Mucosa of descending colon (tissue), 3 donors: ENCODE measurements around the gene NRCAM. TPM values are rescaled to one million over a fixed set of nuclear protein-coding genes. Genes with fewer than 3 reads are reported as not detected.

Experiments
- ATAC-seq: fragments of 200-7000 bp; cut with Tn5 transposase; one replicate; pipeline ENCODE4 v1.9.1; 2020; ENCODE audit warnings: mild to moderate bottlenecking, moderate library complexity
- DNase-seq, 3 donors: peaks; one replicate each; pipeline ENCODE4 v3.0.0-alpha.2; 2020
- H3K36me3 ChIP-seq: fragments of 200-600 bp; one replicate; pipeline ENCODE4 v1.8.0; 2021; ENCODE audit warnings: low read depth, mild to moderate bottlenecking
- H3K4me1 ChIP-seq: fragments of 200-600 bp; one replicate; pipeline ENCODE4 v1.8.0; 2021; ENCODE audit warnings: low read depth, mild to moderate bottlenecking
- H3K4me3 ChIP-seq: fragments of 200-600 bp; one replicate; pipeline ENCODE4 v1.8.0; 2021; ENCODE audit warnings: mild to moderate bottlenecking
- H3K9me3 ChIP-seq: fragments of 200-600 bp; one replicate; pipeline ENCODE4 v1.8.0; 2021; ENCODE audit warnings: mild to moderate bottlenecking
- CTCF ChIP-seq: fragments of 200-600 bp; IDR thresholded peaks from one replicate; pipeline ENCODE4 v1.8.0; 2022; ENCODE audit warnings: antibody characterized with exemption, mild to moderate bottlenecking
- intact Hi-C, 2 donors: fragments of 100-400 bp; cut with DNase I in 1 of 2; cut with micrococcal nuclease in 1 of 2; formaldehyde crosslinking; loops; one replicate each; pipeline versions ENCODE4 v1.11.0 to v1.11.1; 2022; cut with DNase I, micrococcal nuclease
- total RNA-seq, 3 donors: library from RNA; stranded (reverse); fragmentation: NEBNext Ultra II Directional in 2 of 3; extraction: Animal tissue kit (Norgen Biotek cat#: 25700) in 2 of 3; gene quantifications; one replicate each; pipeline versions ENCODE4 v1.2.1 to v1.2.4, GENCODE V29; 2021 to 2023
- donor health status: DM: no; HTN: no; CAD: no; lungs with moderate emphysema.
- donor health status: DM: no; HTN: no; CAD: no.
- donor health status: DM: no; HTN: yes; CAD: no.

The NRCAM gene
- total RNA-seq, 3 donors from 2014 or later: 1.0 to 3.4 (median 2.3) TPM

DNA sequence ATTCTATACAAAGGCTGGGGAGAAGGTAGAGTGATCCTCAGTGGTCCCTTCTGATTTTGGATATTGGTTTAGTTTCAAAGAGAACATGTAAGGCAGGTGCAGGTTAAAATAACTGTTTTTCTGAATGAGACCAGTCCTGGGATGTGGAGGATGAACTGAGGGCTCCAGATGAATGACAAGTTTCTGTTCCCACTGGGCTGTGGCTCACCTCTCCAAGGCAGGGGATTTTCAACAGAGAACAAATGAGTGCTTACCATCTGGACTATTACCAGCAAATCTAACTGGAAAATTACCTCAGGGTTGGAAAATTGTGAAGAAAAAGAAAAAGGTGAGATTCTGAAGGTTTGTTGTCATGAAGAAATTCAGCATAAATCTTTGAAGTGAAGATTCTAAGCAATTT, 334.1 kb downstream of the NRCAM start:
- DNase-seq (no peak), ATAC-seq (no peak)
- intact Hi-C loops: no loop called here
- TF ChIP-seq CTCF: no peak
- Histone ChIP-seq H3K4me3 (no peak overlapping the region), H3K36me3 (no peaks in the 10 kb centered on the region), H3K9me3 (no peaks in the 10 kb centered on the region), H3K4me1 (no peaks in the 10 kb centered on the region)

DNA sequence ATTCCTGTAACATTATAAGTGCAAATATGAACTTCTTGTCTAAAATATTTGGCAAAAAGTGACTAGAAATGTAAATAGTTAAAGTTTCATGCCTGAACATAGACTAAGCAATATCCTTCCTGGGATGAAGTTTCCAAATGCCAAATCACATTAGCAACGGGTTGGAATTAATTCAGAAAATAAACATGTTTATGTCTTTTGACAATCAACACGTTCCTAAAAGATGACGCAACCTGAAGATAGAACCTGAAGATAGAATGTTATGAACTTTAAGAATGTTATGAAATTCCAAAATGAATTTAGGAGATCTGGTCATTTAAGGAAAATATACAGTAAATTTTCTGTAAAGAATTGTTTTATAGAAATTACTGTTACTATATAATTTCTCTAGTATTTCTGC, 335.3 kb downstream of the NRCAM start:
- no peak overlapping the region for H3K4me3 ChIP-seq
- no peaks in the 10 kb centered on the region for H3K36me3 ChIP-seq
- no peaks in the 10 kb centered on the region for H3K9me3 ChIP-seq
- TF ChIP-seq CTCF: no peak
- ATAC-seq (no peak), DNase-seq (no peak)
- intact Hi-C loops: no loop called here
- H3K4me1 ChIP-seq: no peaks in the 10 kb centered on the region

DNA sequence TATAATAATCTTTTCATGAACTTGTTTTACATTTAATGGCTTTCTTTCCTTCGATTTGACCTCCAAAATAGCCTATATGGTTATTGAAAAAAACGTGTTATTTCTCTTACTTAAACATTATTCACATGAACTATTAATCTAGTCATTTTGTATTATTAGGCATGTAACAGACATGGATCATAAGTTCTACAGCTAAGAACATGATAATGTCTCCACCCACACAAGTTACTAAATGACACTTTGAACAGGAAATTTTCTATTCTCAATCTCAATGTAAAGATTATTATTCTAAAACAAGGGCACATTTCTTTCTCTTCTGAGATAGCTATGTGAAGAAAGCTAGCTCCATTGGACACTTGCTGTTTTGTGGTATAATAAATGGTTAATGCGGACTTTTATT, 336.0 kb downstream of the NRCAM start:
- ATAC-seq: no peak
- TF ChIP-seq CTCF: no peak
- no peaks in the 10 kb centered on the region for H3K4me1 ChIP-seq

DNA sequence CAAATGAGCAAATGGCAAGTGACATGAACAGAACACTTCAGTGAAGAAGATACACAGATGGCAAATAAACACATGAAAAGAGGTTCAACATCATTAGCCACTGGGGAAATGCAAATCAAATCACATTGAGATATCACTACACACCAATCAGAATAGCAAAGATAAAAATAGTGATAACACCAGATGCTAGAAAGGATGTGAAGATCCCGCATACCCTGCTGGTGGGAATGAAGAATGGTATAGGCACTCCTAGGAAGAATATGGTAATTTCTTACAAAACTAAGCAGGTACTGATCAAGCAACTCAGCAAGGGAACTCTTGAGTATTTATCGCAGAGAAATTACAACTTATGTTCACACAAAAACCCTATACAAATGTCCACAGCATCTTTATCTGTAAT, 337.3 kb downstream of the NRCAM start:
- H3K9me3 ChIP-seq: no peaks in the 10 kb centered on the region
- no peaks in the 10 kb centered on the region for H3K4me1 ChIP-seq
- no peak overlapping the region for H3K4me3 ChIP-seq
- no peaks in the 10 kb centered on the region for H3K36me3 ChIP-seq
- ATAC-seq (no peak), DNase-seq (no peak)
- intact Hi-C loops: no loop called here
- TF ChIP-seq CTCF: no peak

More for the DNA sequence above, 336.0 kb downstream of the NRCAM start:
- Histone ChIP-seq H3K9me3 (no peaks in the 10 kb centered on the region), H3K4me3 (no peak overlapping the region), H3K36me3 (no peaks in the 10 kb centered on the region)
- DNase-seq: no peak
- intact Hi-C loops: no loop called here

DNA sequence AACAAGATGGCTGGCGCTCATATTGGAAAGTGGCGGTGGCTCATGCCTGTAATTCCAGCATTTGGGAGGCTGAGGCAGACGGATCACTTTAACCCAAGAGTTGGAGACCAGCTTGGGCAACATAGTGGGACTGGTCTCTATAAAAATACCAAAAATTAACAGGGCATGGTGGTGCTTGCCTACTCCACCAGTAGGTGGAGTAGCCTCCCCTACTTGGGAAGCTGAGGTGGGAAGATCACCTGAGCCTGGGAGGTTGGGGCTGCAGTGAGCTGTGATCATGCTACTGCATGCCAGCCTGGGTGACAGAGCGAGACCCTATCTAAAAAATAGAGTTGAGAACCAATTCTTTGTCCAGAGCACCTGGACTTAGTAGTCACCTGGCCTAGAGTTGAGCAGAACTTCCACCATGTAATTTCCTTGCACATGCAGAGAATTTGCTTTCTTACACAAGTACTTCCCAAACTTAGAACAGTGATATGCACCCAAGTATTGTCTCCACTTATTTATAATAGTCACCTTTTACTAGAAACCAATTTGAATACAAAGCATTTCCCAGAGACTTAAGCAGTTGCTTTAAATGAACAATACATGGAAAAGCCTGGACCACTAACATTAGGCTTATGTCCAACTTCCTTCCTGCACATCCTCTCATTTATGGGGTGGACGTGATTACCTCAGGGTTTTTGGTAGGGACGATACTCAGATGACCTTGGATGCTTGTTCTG, 342.0 kb downstream of the NRCAM start:
- TF ChIP-seq CTCF: no peak
- no peaks in the 10 kb centered on the region for H3K9me3 ChIP-seq
- no peaks in the 10 kb centered on the region for H3K36me3 ChIP-seq
- intact Hi-C loops: no loop called here
- DNase-seq: no peak
- no peaks in the 10 kb centered on the region for H3K4me1 ChIP-seq
- ATAC-seq: peak; percentile 55
- H3K4me3 ChIP-seq: no peak overlapping the region

DNA sequence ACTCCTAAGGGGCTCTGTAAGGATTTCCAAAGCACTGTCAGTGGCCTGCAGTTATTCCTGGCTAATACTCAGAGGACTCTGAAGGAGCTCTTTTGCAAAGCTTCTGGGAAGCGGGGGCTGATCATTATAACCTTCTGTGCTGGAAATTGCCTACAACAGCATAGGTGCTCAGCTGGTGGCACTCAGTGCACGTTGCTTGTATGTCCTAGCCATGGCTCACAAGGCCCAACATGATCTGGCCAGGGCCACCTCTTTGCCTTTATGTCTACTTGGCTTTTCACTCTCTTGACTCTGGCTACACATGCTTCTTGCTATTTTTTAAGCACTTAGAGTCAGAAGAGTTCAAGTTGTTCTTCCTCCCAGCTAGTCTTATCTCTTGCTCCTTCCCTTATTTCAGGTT, 343.6 kb downstream of the NRCAM start:
- no peak for ATAC-seq
- TF ChIP-seq CTCF: no peak
- H3K4me1 ChIP-seq: no peaks in the 10 kb centered on the region
- H3K36me3 ChIP-seq: no peaks in the 10 kb centered on the region
- intact Hi-C loops: no loop called here
- H3K4me3 ChIP-seq: no peak overlapping the region
- no peaks in the 10 kb centered on the region for H3K9me3 ChIP-seq
- DNase-seq: no peak
